H9 (cell line): ENCODE results near the gene LMOD1. TPM values are rescaled to one million over a fixed set of nuclear protein-coding genes. Genes with fewer than 3 reads are reported as not detected.

Experiments used
- DNase-seq: peaks from one replicate; pipeline ENCODE4 v3.0.0-alpha.2; 2017
- H2AFZ ChIP-seq: one replicate; pipeline ENCODE4 v1.6.1; 2013; ENCODE audit warnings: mild to moderate bottlenecking, low read length, control low read depth, moderate library complexity
- H2AK5ac ChIP-seq: 2 replicates; pipeline ENCODE4 v1.6.1; 2013; ENCODE audit warnings: low read length, control low read depth, mixed read lengths; ENCODE audit not compliant: insufficient read length
- H2BK120ac ChIP-seq: one replicate; pipeline ENCODE4 v1.6.1; 2013; ENCODE audit warnings: low read depth, mild to moderate bottlenecking, low read length, control low read depth, inconsistent platforms; ENCODE audit not compliant: poor library complexity, severe bottlenecking
- H2BK12ac ChIP-seq: 2 replicates; pipeline ENCODE4 v1.6.1; 2013; ENCODE audit warnings: low read length, control low read depth, mixed read lengths, low read depth; ENCODE audit not compliant: insufficient read length
- H2BK15ac ChIP-seq: 2 replicates; pipeline ENCODE4 v1.6.1; 2013; ENCODE audit warnings: low read depth, low read length, control low read depth
- H2BK20ac ChIP-seq: one replicate; pipeline ENCODE4 v1.6.1; 2013; ENCODE audit warnings: low read depth, mild to moderate bottlenecking, low read length, control low read depth, inconsistent platforms; ENCODE audit not compliant: poor library complexity, severe bottlenecking
- H2BK5ac ChIP-seq: 2 replicates; pipeline ENCODE4 v1.6.1; 2013; ENCODE audit warnings: low read length, control low read depth, mixed read lengths; ENCODE audit not compliant: insufficient read length
- H3K14ac ChIP-seq: 2 replicates; pipeline ENCODE4 v1.6.1; 2013; ENCODE audit warnings: low read length, control low read depth; ENCODE audit not compliant: insufficient read depth
- H3K18ac ChIP-seq: 2 replicates; pipeline ENCODE4 v1.6.1; 2013; ENCODE audit warnings: low read depth, mild to moderate bottlenecking, mixed read lengths, low read length, control low read depth; ENCODE audit not compliant: insufficient read length
- H3K23ac ChIP-seq: 2 replicates; pipeline ENCODE4 v1.6.1; 2013; ENCODE audit warnings: low read length, control low read depth, mixed read lengths, low read depth; ENCODE audit not compliant: insufficient read length
- H3K23me2 ChIP-seq: 2 replicates; pipeline ENCODE4 v1.6.1; 2013; ENCODE audit warnings: low read depth, mild to moderate bottlenecking, mixed read lengths, low read length, control low read depth; ENCODE audit not compliant: insufficient read length, poor library complexity, severe bottlenecking
- H3K27ac ChIP-seq: 2 replicates; pipeline ENCODE4 v1.5.1; 2013; ENCODE audit warnings: low read length, control low read depth, mixed read lengths, low read depth; ENCODE audit not compliant: insufficient read length
- H3K27me3 ChIP-seq: 2 replicates; pipeline ENCODE4 v1.6.1; 2013; ENCODE audit warnings: low read length, control low read depth, inconsistent platforms; ENCODE audit not compliant: insufficient read depth
- H3K4ac ChIP-seq: 2 replicates; pipeline ENCODE4 v1.6.1; 2013; ENCODE audit warnings: low read depth, mild to moderate bottlenecking, control low read depth, inconsistent platforms, low read length, moderate library complexity
- H3K4me1 ChIP-seq: 2 replicates; pipeline ENCODE4 v1.6.1; 2013; ENCODE audit warnings: low read length, control low read depth, inconsistent platforms; ENCODE audit not compliant: insufficient read depth
- H3K4me2 ChIP-seq: 2 replicates; pipeline ENCODE4 v1.6.1; 2013; ENCODE audit warnings: low read length, control low read depth, mixed read lengths; ENCODE audit not compliant: insufficient read length, insufficient read depth
- H3K56ac ChIP-seq: 2 replicates; pipeline ENCODE4 v1.6.1; 2013; ENCODE audit warnings: low read depth, mild to moderate bottlenecking, mixed read lengths, low read length, control low read depth; ENCODE audit not compliant: insufficient read length
- H3K79me1 ChIP-seq: 2 replicates; pipeline ENCODE4 v1.6.1; 2013; ENCODE audit warnings: low read depth, mild to moderate bottlenecking, moderate library complexity, low read length, control low read depth, inconsistent platforms; ENCODE audit not compliant: insufficient read depth, poor library complexity, severe bottlenecking
- H3K79me2 ChIP-seq: 2 replicates; pipeline ENCODE4 v1.6.1; 2013; ENCODE audit warnings: low read length, control low read depth, inconsistent platforms; ENCODE audit not compliant: insufficient read depth
- H3K9ac ChIP-seq: 2 replicates; pipeline ENCODE4 v1.6.1; 2013; ENCODE audit warnings: low read length, control low read depth, mixed read lengths; ENCODE audit not compliant: insufficient read length; ENCODE audit errors: extremely low read depth
- H3K9me3 ChIP-seq: one replicate; pipeline ENCODE4 v1.6.1; 2013; ENCODE audit warnings: low read depth, low read length, inconsistent platforms; ENCODE audit not compliant: control insufficient read depth
- H3T11ph ChIP-seq: one replicate; pipeline ENCODE4 v1.6.1; 2013; ENCODE audit warnings: mild to moderate bottlenecking, low read length, control low read depth, inconsistent platforms
- H4K20me1 ChIP-seq: one replicate; pipeline ENCODE4 v1.6.1; 2013; ENCODE audit not compliant: control insufficient read depth, insufficient read length, insufficient read depth
- H4K5ac ChIP-seq: 2 replicates; pipeline ENCODE4 v1.6.1; 2013; ENCODE audit warnings: low read depth, mild to moderate bottlenecking, mixed read lengths, low read length, control low read depth; ENCODE audit not compliant: insufficient read length
- H4K8ac ChIP-seq: replicated peaks from 2 replicates; pipeline ENCODE4 v1.6.1; 2013; ENCODE audit warnings: low read length, control low read depth, mixed read lengths, low read depth; ENCODE audit not compliant: insufficient read length
- H4K91ac ChIP-seq: 2 replicates; pipeline ENCODE4 v1.6.1; 2013; ENCODE audit warnings: low read depth, mild to moderate bottlenecking, moderate library complexity, mixed read lengths, low read length, control low read depth; ENCODE audit not compliant: insufficient read length
- H3K27ac Mint-ChIP-seq, 3 experiments: 2 replicates in 2 of 3; 3 replicates in 1 of 3; pipeline ENCODE4 v1.8.0; 2020 to 2021; ENCODE audit warnings: mixed read lengths in 3 of 3, mild to moderate bottlenecking in 1 of 3, moderate library complexity in 1 of 3
- H3K27me3 Mint-ChIP-seq: 2 replicates; pipeline ENCODE4 v1.8.0; 2021; ENCODE audit warnings: low read depth, mild to moderate bottlenecking, moderate library complexity, mixed read lengths
- H3K36me3 Mint-ChIP-seq, 3 experiments: 2 replicates in 2 of 3; 3 replicates in 1 of 3; pipeline ENCODE4 v1.8.0; 2020 to 2021; ENCODE audit warnings: low read depth in 3 of 3, mixed read lengths in 3 of 3; ENCODE audit not compliant: insufficient read depth in 1 of 3
- H3K4me1 Mint-ChIP-seq, 2 experiments: 2 replicates each; pipeline ENCODE4 v1.8.0; 2020; ENCODE audit warnings: mixed read lengths in 2 of 2
- H3K4me3 Mint-ChIP-seq, 2 experiments: 2 replicates in 1 of 2; 3 replicates in 1 of 2; pipeline ENCODE4 v1.8.0; 2020 to 2021; ENCODE audit warnings: mild to moderate bottlenecking in 2 of 2, mixed read lengths in 2 of 2, moderate library complexity in 1 of 2
- H3K9me3 Mint-ChIP-seq, 2 experiments: 2 replicates in 1 of 2; 3 replicates in 1 of 2; pipeline ENCODE4 v1.8.0; 2020; ENCODE audit warnings: mild to moderate bottlenecking in 2 of 2, mixed read lengths in 2 of 2, moderate library complexity in 1 of 2
- WGBS: extraction: QIAGEN DNeasy Blood & Tissue Kit; methylation state at CpG from one replicate; pipeline ENCODE4 v1.1.7; 2013; ENCODE audit warnings: missing lambda C conversion rate, low lambda C conversion rate, mixed read lengths; ENCODE audit not compliant: insufficient read length; ENCODE audit errors: extremely low coverage; 5-methylcytosine and 5-hydroxymethylcytosine counted together
- total RNA-seq: library from RNA; stranded (reverse); gene quantifications from 2 replicates; pipeline ENCODE4 v1.2.1, GENCODE V29; 2021
- TF ChIP-seq, protein P1 (sequence below): fragments of 200-600 bp; sonication (generic); conservative IDR thresholded peaks from 3 replicates; pipeline ENCODE4 v1.8.0; 2021; ENCODE audit warnings: antibody characterized with exemption, mild to moderate bottlenecking

Gene LMOD1
- total RNA-seq, 1 experiment from 2014 or later: 0.31 TPM

DNA sequence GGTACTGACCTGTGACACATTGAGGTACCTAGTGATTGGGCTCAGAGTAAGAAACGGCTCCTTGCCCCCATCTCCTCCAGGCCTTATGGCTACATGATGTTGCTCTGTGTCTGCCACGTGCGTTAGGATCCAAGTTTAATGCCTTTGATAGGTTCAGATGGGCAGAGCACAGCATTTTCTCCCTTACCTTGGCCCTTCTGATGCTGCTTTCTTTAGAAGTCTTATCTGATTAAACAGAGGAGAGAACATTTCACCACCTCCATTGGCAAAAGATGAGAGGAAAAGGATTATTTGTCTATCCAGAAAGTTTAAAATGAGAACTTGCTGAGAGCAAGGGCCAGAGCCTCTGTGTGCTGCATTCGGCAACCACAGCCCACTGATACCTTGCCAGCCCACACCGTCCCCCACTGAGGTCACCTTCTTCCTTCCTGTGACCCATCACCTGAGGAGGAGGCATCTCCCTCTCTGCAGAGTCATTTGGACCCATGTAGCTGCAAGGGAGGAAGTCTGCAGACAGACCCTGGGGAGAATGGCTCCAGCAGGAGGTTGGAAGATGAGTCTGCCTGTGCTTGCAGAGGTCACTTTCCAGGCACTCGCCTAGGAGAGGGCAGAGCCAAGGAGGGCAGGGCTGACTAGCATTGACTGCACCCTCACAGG, 41.0 kb downstream of the LMOD1 start:
- H4K8ac ChIP-seq: no peak overlapping the region
- no peak overlapping the region for H3K4me2 ChIP-seq
- H2BK120ac ChIP-seq: no peak overlapping the region
- H2BK12ac ChIP-seq: no peak overlapping the region
- no peak overlapping the region for H4K5ac ChIP-seq
- no peaks in the 10 kb centered on the region for H4K20me1 ChIP-seq
- H3K14ac ChIP-seq: peak overlapping the region; percentile 65; the same call in 1 of the 2 replicates
- Mint-ChIP-seq H3K36me3 (no peaks in the 10 kb centered on the region; a peak in 1 of 7 replicates), H3K4me3 (no peak overlapping the region), H3K27me3 (0 out of 2 replicates have a peak, but pooled peaks cover 1% of the 10 kb centered on the region), H3K4me1 (peaks cover 0 to 8% of the 10 kb centered on the region in 2 experiments; a peak in 3 of 4 replicates), H3K9me3 (no peaks in the 10 kb centered on the region), H3K27ac (no peak overlapping the region)
- no peak overlapping the region for H2AFZ ChIP-seq
- H3K9me3 ChIP-seq: no peaks in the 10 kb centered on the region
- no peaks in the 10 kb centered on the region for H3K79me1 ChIP-seq
- no peaks in the 10 kb centered on the region for H3K4me1 ChIP-seq
- no peaks in the 10 kb centered on the region for H3K27me3 ChIP-seq
- TF ChIP-seq, protein P1, sequence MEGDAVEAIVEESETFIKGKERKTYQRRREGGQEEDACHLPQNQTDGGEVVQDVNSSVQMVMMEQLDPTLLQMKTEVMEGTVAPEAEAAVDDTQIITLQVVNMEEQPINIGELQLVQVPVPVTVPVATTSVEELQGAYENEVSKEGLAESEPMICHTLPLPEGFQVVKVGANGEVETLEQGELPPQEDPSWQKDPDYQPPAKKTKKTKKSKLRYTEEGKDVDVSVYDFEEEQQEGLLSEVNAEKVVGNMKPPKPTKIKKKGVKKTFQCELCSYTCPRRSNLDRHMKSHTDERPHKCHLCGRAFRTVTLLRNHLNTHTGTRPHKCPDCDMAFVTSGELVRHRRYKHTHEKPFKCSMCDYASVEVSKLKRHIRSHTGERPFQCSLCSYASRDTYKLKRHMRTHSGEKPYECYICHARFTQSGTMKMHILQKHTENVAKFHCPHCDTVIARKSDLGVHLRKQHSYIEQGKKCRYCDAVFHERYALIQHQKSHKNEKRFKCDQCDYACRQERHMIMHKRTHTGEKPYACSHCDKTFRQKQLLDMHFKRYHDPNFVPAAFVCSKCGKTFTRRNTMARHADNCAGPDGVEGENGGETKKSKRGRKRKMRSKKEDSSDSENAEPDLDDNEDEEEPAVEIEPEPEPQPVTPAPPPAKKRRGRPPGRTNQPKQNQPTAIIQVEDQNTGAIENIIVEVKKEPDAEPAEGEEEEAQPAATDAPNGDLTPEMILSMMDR: no peak
- H2BK5ac ChIP-seq: no peak overlapping the region
- H2BK20ac ChIP-seq: no peak overlapping the region
- H3K4ac ChIP-seq: no peak overlapping the region; the same call in 1 of the 2 replicates
- H3K23ac ChIP-seq: no peak overlapping the region
- WGBS: no CpG with 5 or more reads among the region's 6 CpGs
- H4K91ac ChIP-seq: peak overlapping the region; percentile 18
- no peaks in the 10 kb centered on the region for H3K23me2 ChIP-seq
- no peak overlapping the region for H3K18ac ChIP-seq
- no peaks in the 10 kb centered on the region for H3K79me2 ChIP-seq
- no peak for DNase-seq
- H3T11ph ChIP-seq: no peak overlapping the region
- no peak overlapping the region for H3K9ac ChIP-seq
- no peak overlapping the region for H2BK15ac ChIP-seq
- H2AK5ac ChIP-seq: no peak overlapping the region
- H3K27ac ChIP-seq: no peak overlapping the region
- H3K56ac ChIP-seq: no peak overlapping the region
